Endothelial cell of hepatic sinusoid (primary cell): Measurements from ENCODE around the gene SLC35E4.
"Not testable (repeated sequence)": the region's sequence is repeated elsewhere in the genome, so short reads cannot be mapped to it uniquely, and the experiment has no call there.

Experiments
- in situ Hi-C: cut with HindIII; loops from 2 replicates; pipeline ENCODE4 v1.10.0; 2017; ENCODE audit warnings: low sequenced_read_pairs

The SLC35E4 gene

DNA sequence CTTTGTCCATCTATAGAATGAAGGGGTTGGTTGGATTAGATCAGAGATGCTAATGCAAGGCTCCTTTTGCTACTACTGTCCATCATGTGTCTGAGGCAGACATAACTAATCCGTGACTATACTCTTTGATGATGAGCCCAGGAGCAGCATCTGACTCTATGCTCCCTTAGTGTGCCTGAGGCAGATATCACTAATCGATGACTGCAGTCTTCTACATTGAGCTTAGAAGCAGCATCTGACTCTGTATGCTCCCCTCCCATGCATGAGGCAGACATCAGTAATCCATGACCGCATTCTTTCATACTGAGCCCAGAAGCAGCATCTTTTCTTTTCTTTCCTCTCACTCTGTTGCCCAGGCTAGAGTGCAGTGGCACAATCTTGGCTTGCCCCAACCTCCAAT lies 24.4 kb upstream of the SLC35E4 start:
- in situ Hi-C loops = no loop called here

DNA sequence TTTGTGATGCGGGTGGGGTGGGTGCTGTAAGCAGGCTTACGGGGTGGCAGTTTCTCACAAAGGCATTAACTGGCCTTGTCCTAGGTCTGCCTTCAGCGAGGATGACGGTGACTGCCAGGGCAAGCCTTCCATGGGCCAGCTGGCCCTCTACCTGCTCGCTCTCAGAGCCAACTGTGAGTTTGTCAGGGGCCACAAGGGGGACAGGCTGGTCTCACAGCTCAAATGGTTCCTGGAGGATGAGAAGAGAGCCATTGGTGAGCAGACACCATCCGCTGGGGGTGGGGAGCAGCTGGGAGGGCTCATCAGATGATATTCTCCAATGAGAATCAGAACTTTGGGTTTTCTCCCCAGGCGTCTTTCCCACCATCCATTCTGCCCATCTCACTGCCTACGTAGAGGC lies 22.8 kb upstream of the SLC35E4 start:
- in situ Hi-C loops = no loop called here

DNA sequence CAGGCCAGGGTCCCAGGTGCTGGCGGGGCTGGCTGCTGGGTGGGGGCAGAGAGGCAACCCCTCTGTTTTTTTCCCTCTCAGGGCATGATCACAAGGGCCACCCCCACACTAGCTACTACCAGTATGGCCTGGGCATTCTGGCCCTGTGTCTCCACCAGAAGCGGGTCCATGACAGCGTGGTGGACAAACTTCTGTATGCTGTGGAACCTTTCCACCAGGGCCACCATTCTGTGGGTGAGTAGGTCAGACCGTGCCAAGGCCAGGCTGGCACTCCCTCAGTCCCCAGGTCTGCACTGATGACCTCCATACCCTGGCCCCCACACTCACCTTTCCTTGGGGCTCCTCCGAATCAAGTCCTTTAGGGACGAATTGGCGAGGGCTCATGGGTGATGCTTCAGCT lies 21.3 kb upstream of the SLC35E4 start:
- in situ Hi-C loops = no loop called here

DNA sequence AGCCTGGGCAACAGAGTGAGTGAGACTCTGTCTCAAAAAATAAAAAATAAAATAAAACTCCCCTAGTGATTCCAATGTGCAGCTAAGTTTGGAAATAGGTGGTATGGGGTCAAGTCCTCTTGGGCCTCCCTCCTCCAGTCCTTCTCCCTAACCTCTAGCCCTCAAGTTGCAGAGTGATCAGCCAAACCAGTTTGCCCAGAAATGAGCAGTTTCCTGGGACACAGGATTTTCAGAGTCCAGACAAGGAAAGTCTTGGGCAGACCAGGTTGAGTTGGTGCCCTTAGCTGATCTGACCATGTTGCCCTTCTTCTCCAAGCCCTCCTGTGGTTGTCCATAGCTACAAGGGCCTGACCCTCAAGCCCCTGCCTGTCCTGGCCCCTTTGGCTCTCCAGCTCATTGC lies 20.7 kb upstream of the SLC35E4 start:
- in situ Hi-C loops = no loop called here

DNA sequence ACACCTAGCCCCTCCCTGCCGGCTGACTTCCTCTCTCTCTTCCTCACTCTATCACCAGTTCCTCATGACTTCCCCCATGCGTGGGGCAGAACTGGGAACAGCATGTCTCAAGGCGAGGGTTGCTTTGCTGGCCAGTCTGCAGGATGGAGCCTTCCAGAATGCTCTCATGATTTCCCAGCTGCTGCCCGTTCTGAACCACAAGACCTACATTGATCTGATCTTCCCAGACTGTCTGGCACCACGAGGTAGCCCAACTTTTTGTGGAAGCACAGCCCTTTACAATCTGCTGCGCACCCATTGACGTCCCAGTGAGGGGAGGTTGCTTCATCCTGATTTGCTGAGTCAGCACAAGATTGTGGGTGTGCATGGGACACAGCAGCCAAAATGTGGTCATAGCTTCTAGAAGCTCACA lies 20.0 kb upstream of the SLC35E4 start:
- in situ Hi-C loops = no loop called here

DNA sequence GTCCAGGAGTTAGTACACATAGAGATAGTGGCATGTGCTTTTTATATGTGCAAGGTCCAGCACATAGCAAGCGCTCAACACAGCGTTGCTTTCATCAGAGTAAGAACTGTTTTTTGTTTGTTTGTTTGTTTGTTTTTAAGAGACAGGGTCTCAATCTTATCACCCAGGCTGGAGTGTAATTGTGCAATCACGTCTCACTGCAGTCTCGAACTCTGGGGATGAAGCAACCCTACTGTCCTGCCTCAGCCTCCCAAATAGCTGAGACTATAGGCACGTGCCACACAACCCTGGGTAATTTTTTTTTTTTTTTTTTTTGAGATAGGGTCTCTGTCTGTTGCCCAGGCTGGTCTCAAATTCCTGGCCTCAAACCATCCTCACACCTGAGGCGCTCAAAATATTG lies 17.8 kb upstream of the SLC35E4 start:
- in situ Hi-C loops = no loop called here

DNA sequence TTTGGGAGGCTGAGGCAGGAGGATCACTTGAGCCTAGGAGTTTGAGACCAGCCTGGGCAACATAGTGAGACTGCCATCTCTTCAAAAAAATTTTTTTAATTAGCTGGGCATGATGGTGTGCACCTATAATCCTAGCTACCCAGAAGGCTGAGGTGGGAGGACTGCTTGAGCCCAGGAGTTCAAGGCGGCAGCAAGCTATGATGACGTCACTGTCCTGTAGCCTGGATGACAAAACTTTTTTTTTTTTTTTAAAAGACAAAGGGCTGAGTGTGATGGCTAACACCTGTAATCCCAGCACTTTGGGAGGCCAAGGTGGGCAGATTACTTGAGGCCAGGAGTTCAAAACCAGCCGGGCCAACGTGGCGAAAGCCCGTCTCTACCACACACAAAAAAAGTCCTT lies 15.7 kb upstream of the SLC35E4 start:
- in situ Hi-C loops = not testable (repeated sequence)

DNA sequence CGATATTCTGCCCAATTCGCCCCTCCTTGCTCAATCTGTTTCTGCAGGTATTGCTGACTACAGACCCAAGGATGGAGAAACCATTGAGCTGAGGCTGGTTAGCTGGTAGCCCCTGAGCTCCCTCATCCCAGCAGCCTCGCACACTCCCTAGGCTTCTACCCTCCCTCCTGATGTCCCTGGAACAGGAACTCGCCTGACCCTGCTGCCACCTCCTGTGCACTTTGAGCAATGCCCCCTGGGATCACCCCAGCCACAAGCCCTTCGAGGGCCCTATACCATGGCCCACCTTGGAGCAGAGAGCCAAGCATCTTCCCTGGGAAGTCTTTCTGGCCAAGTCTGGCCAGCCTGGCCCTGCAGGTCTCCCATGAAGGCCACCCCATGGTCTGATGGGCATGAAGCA lies 9.2 kb upstream of the SLC35E4 start:
- in situ Hi-C loops = no loop called here

DNA sequence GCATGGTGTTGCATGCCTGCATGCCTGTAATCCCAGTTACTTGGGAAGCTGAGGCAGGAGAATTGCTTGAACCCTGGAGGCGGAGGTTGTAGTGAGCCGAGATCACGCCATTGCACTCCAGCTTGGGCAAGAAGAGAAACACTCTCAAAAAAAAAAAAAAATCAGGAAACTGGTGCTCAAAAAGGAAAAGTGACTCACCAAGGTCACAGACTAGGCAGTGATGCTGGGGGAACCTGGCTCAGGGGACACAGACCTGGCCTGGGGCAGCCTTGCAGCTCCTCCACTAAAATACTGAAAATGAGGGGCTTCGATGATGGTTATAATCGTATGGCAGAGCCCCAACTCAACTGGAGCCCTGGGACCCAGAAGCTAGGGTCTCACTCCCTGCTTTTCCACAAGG lies 8.1 kb upstream of the SLC35E4 start:
- in situ Hi-C loops = no loop called here

DNA sequence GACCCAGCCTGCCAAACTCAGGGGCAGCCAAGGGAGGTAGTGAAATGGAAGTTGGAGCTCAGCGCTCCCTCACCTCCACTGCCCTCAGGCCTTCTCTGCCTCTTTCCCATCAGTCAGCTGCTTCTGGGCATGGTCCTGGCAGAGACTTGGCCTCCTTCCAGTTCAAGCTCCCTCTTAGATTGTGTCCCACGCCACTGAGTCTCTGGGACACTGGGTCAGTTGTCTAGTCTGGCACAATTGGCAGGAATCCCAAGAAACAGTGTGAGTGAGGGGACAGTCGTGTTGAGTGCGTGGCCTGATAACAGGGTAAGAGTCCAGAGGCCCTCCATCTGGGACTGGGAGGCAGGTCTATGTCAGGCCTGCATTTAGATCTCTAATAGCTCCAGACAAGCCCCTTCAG lies 7.1 kb upstream of the SLC35E4 start:
- in situ Hi-C loops = no loop called here

DNA sequence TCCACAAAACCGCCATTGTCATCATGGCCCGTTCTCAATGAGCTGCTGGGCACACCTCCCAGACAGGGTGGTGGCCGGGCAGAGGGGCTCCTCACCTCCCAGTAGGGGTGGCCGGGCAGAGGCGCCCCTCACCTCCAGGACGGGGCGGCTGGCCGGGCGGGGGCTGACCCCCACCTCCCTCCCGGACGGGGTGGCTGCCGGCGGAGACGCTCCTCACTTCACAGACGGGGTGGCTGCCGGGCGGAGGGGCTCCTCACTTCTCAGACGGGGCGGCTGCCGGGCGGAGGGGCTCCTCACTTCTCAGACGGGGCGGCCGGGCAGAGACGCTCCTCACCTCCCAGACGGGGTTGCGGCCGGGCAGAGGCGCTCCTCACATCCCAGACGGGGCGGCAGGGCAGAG lies 4.1 kb upstream of the SLC35E4 start:
- in situ Hi-C loops = not testable (repeated sequence)

DNA sequence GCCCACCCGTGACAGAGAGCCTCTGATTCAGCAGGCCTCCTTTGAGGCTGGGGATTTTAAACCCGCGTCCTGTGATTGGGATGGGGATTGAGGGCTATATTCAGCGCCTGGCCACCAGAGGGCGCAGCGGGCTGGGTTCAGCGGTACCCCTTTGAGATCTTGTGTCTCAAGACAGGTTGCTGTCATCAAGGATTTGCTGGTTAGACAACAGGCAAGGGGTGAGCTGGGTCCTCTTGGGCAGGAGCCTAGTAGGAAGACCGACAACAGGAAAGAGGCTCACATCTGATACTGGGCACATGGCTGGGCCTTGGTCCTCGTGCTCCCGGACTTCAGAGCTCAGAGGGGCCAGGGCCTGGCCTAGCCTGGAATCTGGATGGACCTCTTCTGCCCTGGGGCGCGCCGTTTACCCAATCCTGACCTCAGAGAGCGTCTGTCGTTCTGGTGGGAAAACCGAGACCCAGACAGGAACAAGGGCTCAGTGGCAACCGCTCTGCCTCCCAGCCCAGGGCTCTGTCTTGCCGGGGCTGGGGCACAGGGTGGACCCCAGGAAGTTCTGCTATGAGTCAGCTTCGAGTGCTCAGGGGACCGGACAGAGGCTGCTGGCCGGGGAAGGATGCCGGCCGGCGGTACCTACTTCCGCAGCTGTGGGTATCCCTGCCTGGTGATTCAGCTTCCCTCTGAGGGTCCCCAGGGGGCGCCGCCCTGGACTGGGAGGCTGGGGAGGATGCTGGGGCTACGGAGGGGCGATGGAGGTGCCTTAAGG lies 929 bp upstream of the SLC35E4 start:
- in situ Hi-C loops = no loop called here

DNA sequence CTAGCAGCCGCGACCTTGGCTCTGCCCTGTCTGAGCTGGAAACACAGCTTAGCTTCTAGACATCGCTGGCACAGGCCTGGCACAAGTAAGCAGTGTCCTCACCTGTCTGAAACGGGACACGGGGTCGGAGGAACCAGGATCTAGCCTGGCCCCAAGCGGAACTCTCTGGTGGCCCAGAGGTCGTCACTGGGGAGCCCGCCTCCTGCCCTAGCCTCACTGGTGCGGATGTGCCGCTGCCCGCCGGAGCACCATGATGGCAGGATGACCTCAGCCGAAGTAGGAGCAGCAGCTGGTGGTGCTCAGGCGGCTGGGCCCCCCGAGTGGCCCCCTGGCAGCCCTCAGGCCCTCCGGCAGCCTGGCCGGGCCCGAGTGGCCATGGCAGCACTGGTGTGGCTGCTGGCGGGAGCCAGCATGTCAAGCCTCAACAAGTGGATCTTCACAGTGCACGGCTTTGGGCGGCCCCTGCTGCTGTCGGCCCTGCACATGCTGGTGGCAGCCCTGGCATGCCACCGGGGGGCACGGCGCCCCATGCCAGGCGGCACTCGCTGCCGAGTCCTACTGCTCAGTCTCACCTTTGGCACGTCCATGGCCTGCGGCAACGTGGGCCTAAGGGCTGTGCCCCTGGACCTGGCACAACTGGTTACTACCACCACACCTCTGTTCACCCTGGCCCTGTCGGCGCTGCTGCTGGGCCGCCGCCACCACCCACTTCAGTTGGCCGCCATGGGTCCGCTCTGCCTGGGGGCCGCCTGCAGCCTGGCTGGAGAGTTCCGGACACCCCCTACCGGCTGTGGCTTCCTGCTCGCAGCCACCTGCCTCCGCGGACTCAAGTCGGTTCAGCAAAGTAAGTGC lies 871 bp downstream of the SLC35E4 start:
- in situ Hi-C loops = no loop called here

DNA sequence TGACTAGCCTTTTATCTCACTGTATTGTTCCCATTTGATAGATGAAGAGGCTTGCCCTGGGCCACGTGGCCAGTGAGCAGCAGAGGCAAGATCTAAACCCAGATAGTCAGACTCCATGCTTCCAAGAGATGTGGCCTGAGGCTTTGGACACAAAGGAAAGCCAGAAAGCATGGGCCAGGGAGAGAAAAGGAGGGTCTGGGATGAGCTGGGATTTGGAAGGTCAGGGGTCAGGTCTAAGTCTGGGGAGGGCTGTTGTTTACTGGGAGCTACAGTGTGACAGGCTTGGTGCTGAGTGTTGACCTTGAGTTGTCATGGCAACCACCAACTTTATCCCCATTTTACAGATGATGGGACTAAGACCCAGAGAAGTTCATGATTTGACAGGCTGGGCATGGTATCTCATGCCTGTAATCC lies 2.1 kb downstream of the SLC35E4 start:
- in situ Hi-C loops = no loop called here

DNA sequence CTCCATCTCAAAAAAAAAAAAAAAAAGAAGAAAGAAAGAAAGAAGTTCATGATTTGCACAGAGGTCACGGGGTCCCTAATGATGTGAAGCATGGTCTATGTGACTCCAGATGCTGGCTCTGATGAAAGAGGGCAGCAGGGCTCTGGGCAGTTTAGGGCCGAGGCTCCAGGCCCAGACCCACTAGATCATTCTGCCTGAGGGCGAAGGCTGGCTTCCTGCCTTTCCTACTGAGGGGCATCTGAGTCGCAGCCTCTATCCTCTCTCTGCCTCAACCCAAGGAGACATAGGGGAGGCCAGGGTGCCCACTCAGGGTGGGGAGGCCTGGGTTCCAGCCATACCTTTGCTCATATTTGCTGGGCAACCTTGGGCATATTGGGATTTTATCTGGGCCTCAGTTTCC lies 4.8 kb downstream of the SLC35E4 start:
- in situ Hi-C loops = no loop called here

DNA sequence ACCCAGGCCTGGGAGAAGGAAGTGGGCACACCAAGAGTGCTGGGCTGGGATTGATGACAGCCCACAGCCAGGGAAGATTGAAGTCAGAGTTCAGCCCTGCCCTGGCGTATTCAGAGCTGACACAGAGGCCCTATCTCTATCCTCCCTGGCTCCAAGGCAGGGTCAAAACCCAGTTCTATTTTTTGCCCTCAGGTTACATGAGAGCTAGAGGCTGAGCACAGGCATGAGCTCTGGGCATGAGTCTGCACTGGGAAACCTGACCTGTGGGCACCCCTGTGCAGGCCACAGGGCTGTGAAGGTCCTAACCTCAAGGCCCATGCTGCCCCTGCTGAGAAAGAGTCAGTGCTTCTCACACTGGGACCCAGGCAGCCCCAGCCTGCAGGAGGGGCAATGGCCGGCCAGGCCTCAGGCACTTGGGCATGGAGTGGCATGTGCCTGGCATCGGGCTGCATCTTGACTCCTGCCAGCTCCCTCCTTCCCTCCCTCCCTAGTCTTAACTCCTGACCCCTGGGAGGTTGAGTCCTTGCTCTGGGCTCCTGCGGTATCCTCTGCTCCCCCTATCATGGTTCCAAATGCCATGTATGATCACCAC lies 5.4 kb downstream of the SLC35E4 start:
- in situ Hi-C loops = no loop called here

DNA sequence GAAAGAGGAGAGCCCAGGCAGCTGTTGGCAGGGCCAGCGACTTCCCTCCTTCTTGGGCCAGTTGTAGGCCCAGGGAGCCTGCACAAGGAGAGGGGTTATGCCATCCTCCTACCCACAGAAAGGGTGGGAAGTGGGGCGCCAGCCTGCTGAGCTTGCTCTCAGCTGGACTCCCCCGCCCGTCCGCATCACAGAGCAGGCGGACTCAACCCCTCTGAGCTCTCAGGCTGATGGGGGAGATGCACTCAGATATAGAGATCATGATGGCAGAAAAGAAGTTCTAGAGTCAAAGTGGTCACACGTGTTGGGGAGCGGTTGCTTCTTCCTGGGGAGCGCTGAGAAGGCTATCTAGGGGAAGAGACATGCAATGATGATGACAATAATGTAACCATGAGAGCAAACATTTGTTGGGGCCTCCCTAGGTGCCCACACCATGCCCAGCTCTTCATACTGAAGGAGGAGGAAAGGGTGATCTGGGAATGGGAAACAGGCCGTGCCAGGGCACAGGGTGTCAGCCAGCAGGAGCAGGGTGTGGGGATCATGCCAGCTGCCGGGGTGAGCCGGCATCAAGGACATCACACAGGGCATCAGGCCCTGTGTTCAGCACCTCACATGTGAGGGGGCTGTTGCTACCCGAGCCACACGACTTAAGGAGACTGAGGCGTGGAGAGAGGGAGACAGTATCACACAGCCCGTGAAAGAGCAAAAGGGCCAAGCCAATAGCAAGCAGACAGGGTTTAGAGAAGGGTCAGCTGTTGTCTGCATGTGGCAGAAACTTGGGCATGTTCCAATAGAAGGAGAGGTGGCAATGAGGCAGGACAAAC lies 7.7 kb downstream of the SLC35E4 start:
- in situ Hi-C loops = no loop called here

DNA sequence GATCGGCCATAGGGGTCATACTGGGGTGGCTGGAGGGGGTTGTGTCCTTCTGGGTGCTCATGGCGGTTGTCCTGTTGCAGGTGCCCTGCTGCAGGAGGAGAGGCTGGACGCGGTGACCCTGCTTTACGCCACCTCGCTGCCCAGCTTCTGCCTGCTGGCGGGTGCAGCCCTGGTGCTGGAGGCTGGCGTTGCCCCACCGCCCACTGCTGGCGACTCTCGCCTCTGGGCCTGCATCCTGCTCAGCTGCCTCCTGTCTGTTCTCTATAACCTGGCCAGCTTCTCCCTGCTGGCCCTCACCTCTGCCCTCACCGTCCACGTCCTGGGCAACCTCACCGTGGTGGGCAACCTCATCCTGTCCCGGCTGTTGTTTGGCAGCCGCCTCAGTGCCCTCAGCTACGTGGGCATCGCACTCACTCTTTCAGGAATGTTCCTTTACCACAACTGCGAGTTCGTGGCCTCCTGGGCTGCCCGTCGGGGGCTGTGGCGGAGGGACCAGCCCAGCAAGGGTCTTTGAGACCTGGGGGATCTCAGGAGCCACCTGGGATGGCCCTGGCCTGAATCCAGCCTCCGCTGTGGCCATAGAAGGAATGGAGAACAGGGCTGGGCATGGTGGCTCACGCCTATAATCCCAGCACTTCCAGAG lies 11.1 kb downstream of the SLC35E4 start:
- in situ Hi-C loops = no loop called here

DNA sequence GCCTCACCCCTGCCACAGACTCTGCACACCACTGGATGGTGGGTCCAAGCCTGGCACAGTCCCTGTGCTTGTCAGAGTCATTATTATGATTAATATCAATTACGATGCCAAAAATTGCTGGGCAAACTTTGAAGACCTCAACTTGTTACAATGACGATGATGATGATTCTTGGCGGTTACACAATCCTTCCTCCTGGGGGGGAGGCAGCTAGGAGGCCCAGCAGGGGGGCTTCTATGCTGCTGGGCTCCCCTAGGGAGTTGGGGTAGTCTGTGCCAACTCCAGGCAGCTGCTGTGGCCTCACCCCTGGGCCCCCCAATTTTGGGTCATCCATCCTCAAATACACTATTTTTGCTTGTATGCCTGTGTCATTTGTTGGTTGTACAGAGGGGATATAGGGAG lies 12.0 kb downstream of the SLC35E4 start:
- in situ Hi-C loops = no loop called here

DNA sequence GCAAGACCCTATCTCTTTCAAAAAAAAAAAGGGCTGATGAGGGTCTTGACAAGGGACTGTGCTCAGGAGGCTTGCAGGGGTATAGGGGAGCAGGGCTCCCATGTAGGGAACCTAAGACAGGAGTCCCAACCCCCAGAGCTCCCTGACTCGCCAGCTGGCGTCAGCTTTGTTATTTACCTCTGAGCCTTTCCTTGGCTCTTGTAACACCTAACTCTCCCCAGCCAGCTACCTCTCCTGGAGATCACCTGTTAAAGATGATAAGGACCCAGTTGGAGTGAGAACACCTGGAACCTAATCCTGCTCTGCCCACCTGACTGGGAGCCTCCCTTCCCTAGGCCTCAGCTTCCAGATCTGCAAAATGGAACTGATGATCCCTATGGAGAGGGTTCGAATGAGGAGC lies 13.2 kb downstream of the SLC35E4 start:
- in situ Hi-C loops = no loop called here
